Astrocyte (in vitro differentiated cells and primary cell): ENCODE results near the gene F2.

Source experiments
- CTCF ChIP-seq: IDR thresholded peaks from 2 replicates; pipeline ENCODE4 v1.5.1; 2011; ENCODE audit warnings: low read depth, mild to moderate bottlenecking, inconsistent platforms, low read length, moderate library complexity; ENCODE audit not compliant: insufficient read depth
- EZH2 ChIP-seq: IDR thresholded peaks from 2 replicates; pipeline ENCODE4 v1.6.1; 2012; ENCODE audit warnings: mild to moderate bottlenecking, low read length, inconsistent platforms; ENCODE audit not compliant: insufficient read depth

- TF ChIP-seq CTCF (no peak), EZH2 (no peak)
Observed at GRCh38 chr11:46745328-46745727, 26.3 kb downstream of the F2 start.
